Measurements from ENCODE around the gene TPRA1. TPM values are rescaled to one million over a fixed set of nuclear protein-coding genes. Genes with fewer than 3 reads are reported as not detected.
A peak's percentile ranks its signal among the peaks of the same experiment; 100 is the strongest.

TPRA1 gene
- total RNA-seq, 4 donors from 2014 or later, result 36.2 to 47.5 (median 43.2) TPM

DNA sequence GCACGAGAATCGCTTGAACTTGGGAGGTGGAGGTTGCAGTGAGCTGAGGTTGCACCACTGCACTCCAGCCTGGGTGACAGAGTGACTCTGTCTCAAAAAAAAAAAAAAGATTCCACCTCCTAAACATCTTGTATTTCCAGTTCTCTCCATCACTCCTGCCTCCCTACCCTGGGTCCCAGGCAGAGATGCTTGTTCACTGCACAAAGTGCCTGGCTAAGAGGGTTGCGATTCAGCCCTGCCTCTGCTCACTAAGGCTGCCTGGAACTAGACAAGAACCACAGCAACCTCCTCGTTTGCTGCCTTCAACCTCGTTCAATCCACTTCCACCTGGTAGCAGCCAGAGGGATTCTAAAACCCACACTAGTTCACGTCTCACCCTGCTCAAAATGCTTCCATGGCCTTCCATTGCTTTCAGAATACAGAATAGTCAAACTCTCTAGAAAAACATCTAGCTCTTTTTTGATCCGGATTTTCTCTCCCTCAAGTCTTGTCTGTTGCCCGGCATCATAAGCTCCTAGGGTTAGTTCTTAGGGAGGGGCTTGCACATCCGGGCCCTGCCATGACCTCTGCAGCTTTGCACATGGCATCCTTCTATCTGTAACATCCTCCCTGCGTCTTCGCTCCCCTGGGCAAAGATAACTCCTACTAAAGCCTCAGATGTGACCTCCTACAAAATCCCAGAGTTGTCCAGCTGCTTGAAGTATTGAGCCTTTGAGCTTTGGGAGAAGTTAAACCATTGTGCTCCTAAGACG, 6.7 kb upstream of the TPRA1 start:
- no peak overlapping the region for H3K27ac ChIP-seq
- WGBS, 2 donors, result 79% methylated on average over 12 of the region's 12 CpGs
- no peak overlapping the region for H3K4me3 ChIP-seq (replicated peaks in 1 of 3)

DNA sequence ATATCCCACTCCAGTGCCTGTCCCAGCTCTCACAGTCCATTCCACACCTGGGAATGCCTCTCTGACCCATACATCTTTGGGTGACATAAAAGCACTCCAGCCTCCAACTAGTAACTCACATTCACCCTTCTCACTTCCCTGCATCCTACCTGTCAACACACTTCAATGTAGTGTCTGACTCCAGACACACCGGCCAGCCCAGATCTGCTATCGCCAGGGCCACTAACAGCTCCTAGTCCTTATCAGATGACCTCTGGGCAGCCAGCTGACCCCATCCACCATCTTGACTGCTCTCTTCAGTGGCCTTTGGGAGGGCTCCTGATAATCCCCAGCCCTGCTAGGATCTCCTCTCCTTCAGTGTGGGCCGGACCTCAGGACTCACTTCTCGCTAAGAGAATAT, 4.8 kb upstream of the TPRA1 start:
- H3K4me1 ChIP-seq, result peaks cover 13% of the 10 kb centered on the region in 2 donors
- no peaks in the 10 kb centered on the region for H3K27me3 ChIP-seq
- no peak for DNase-seq
- TF ChIP-seq POLR2A (IDR thresholded peaks at IDR 0.05), result no peak
- TF ChIP-seq, protein P1, sequence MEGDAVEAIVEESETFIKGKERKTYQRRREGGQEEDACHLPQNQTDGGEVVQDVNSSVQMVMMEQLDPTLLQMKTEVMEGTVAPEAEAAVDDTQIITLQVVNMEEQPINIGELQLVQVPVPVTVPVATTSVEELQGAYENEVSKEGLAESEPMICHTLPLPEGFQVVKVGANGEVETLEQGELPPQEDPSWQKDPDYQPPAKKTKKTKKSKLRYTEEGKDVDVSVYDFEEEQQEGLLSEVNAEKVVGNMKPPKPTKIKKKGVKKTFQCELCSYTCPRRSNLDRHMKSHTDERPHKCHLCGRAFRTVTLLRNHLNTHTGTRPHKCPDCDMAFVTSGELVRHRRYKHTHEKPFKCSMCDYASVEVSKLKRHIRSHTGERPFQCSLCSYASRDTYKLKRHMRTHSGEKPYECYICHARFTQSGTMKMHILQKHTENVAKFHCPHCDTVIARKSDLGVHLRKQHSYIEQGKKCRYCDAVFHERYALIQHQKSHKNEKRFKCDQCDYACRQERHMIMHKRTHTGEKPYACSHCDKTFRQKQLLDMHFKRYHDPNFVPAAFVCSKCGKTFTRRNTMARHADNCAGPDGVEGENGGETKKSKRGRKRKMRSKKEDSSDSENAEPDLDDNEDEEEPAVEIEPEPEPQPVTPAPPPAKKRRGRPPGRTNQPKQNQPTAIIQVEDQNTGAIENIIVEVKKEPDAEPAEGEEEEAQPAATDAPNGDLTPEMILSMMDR (IDR thresholded peaks at IDR 0.05), result no peak
- WGBS, 2 donors, result 69 to 83% methylated on average over 4 of the region's 4 CpGs
- H3K4me3 ChIP-seq (replicated peaks in 1 of 3), result no peak overlapping the region
- intact Hi-C loops (cut with DNase I), result loop anchor here (5.0 kb wide), 1 partner anchor 77 kb away; the partner anchor contains the start of gene ABTB1
- no peaks in the 10 kb centered on the region for H3K9me3 ChIP-seq
- no peaks in the 10 kb centered on the region for H3K36me3 ChIP-seq
- H3K27ac ChIP-seq, result no peak overlapping the region

More for the DNA sequence above, 6.7 kb upstream of the TPRA1 start:
- intact Hi-C loops (cut with DNase I), result loop anchor here (5.0 kb wide), 1 partner anchor 75 kb away; the partner anchor contains the start of gene ABTB1
- Histone ChIP-seq H3K4me1 (peaks cover 5 to 6% of the 10 kb centered on the region in 2 donors), H3K9me3 (no peaks in the 10 kb centered on the region), H3K27me3 (no peaks in the 10 kb centered on the region), H3K36me3 (no peaks in the 10 kb centered on the region)
- DNase-seq, result no peak
- TF ChIP-seq POLR2A (IDR thresholded peaks at IDR 0.05), result no peak
- TF ChIP-seq, protein P1 (IDR thresholded peaks at IDR 0.05), result no peak

DNA sequence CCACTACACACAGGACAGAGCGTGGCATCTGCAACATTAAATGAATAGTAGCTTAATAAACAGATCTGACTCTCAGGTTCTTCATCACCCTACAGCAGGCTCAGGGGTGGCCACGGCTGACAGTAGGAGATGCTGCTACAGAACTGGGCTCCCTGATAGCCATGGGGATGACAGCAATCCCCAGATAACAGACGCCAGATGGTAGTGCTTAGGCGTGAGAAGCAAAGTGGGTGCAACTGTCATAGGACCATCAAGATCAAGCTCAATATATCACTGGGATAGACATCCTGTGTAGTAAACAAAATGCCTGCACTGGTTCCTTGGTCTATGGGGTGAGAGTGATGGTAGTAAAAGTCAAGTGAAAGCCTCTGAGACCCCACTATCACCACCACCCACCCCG, 2.6 kb upstream of the TPRA1 start:
- intact Hi-C loops (cut with DNase I), result no loop called here
- peaks cover 14 to 23% of the 10 kb centered on the region in 2 donors for H3K4me1 ChIP-seq
- no peak overlapping the region for H3K4me3 ChIP-seq (replicated peaks in 1 of 3)
- H3K36me3 ChIP-seq, result no peaks in the 10 kb centered on the region
- WGBS, 2 donors, result 98 to 99% methylated on average over 5 of the region's 5 CpGs
- DNase-seq, result no peak
- no peaks in the 10 kb centered on the region for H3K9me3 ChIP-seq
- TF ChIP-seq, protein P1 (IDR thresholded peaks at IDR 0.05), result no peak
- TF ChIP-seq POLR2A (IDR thresholded peaks at IDR 0.05), result no peak
- H3K27ac ChIP-seq, result no peak overlapping the region
- H3K27me3 ChIP-seq, result no peaks in the 10 kb centered on the region

DNA sequence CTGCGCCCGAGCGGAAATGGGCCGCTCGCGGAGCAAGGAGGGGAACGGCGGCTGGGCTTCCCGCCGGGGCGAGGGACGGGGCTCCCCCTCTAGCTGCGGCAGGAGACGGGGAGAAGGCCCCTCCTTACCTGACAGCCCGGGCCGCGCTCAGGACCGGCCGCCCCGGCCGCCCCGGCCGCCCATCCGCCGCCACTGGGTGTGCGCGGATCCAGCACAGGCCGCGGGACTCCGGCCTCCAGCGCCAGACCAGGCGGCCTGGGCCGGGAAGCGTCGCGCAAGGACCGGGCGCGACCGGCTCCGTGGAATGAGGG, 296 bp downstream of the TPRA1 start:
- no peaks in the 10 kb centered on the region for H3K36me3 ChIP-seq
- H3K4me1 ChIP-seq, result peaks cover 14 to 23% of the 10 kb centered on the region in 2 donors
- H3K27me3 ChIP-seq, result no peaks in the 10 kb centered on the region
- intact Hi-C loops (cut with DNase I), result no loop called here
- no peak for TF ChIP-seq POLR2A (IDR thresholded peaks at IDR 0.05)
- TF ChIP-seq, protein P1 (IDR thresholded peaks at IDR 0.05), result no peak
- no peaks in the 10 kb centered on the region for H3K9me3 ChIP-seq
- H3K4me3 ChIP-seq (replicated peaks in 1 of 3), result peak overlapping the region; percentile 88 to 93 (median 92)
- H3K27ac ChIP-seq, result peak overlapping the region; percentile 85 to 96 (median 91)
- WGBS, 2 donors, result 0% methylated on average over 1 of the region's 41 CpGs; no CpG with 5 or more reads in 1 of the 2 donors
- peak in 1 of 2 donors; percentile 54 for DNase-seq

DNA sequence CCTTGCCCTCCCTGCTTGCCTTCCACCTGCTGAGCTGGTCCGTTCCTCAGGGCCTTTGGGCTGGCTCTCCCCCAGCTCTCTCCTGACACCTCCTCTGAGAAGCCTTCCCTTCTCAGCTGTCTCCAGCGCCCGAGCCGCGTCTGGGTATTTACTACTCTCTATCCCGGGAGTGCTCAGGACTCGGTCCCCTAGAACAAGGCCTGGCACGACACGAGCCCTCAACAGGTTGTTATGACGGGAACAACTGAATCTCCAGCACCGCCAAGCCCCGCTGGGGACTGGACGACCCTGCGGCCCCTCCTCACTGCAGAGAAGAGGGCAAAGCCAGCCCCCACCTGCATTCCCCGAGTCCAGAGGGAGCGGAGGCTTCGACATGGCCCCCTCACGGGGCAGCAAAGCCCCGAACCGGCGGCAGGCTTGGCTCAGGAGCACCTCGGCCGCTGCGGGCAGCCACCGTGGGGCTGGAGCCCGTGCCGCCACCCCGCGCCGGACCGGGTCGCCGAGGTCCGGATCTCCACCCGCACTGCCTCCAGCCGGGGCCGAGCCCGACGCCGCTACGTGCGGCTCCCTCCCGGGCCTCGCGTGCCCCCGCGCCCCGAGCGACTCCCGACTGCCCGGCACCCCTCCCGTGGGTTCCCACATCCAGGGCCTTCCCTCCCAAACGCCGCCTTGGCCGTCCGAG, 792 bp downstream of the TPRA1 start:
- Histone ChIP-seq H3K9me3 (no peaks in the 10 kb centered on the region), H3K4me3 (replicated peaks in 1 of 3) (peak overlapping the region; percentile 88 to 93 (median 92)), H3K27ac (peak overlapping the region; percentile 85 to 96 (median 91)), H3K4me1 (peaks cover 14 to 28% of the 10 kb centered on the region in 2 donors), H3K27me3 (no peaks in the 10 kb centered on the region), H3K36me3 (no peaks in the 10 kb centered on the region)
- peak; percentile 27 to 34 for DNase-seq
- 0 to 1% methylated on average over 9 to 17 of the region's 56 CpGs for WGBS, 2 donors
- no peak for TF ChIP-seq POLR2A (IDR thresholded peaks at IDR 0.05)
- TF ChIP-seq, protein P1 (IDR thresholded peaks at IDR 0.05), result no peak
- intact Hi-C loops (cut with DNase I), result no loop called here

Measured in thyroid gland (tissue), 4 donors.